ENCODE data around the gene ZNF560.
A peak's percentile ranks its signal among the peaks of the same experiment; 100 is the strongest.
"Not testable (repeated sequence)": the region's sequence is repeated elsewhere in the genome, so short reads cannot be mapped to it uniquely, and the experiment has no call there.

The ZNF560 gene

DNA sequence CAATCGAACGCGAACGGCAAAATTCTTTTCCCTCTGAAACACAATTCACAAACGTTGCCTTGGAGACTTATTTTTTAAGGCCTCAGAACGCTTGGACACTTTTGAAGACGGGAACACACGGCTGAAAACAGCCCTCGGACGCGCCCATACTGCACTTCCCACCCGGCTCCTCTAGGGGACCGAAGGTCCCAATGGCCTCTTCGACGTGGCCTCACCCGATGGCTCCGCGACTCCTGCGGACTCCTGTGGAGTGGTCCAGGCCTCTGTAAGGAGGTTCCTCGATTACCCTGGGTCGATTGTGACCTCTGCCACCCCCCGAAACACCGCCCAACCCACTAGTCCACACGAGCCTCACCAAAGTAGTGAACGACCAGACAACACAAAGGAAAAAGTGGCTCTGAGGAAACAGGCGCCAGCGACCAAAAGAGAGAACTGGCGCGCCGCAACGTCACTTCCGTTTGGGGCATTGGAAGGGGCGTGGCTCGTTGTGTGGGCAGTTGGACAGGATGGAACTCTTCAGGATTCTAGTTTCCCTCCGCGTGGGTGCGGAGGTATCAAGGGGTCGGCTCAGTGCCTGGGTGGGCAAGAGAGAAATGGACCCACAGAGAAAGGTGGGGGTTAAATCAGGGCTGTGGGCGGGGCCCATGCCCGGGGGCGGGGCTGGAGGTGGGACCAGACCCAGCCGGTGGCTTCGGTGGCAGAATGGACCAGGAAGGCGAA is at the start of gene ZNF560:
TSS of gene ZNF560 (minus strand) at position 434 of the 720 bp plus-strand sequence. CDS start 23,303 bp downstream, outside the sequence.
- TF ChIP-seq CTCF (IDR thresholded peaks at IDR 0.05; ENCODE audit: insufficient read depth, missing control alignments): no peak
- DNase-seq (ENCODE audit: insufficient read length, low spot score): peak; percentile 61
- FAIRE-seq: no peak

DNA sequence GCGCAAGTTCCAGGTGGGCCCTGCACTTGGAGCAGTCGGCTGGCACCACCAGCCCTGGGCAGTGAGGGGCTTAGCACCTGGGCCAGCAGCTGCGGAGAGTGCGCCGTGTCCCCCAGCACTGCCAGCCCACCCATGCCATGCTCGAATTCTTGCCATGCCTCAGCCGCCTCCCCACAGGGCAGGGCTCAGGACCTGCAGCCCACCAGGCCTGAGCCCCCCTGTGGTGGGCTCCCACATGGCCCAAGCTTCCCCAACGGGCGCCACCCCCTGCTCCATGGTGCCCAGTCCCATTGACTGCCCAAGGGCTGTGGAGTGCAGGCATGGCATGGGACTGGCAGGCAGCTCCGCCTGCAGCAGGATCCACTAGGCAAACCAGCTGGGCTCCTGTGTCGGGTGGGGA is 49.5 kb upstream of the ZNF560 start:
- DNase-seq (ENCODE audit: insufficient read length, low spot score): no peak
- FAIRE-seq: no peak
- no peak for TF ChIP-seq CTCF (IDR thresholded peaks at IDR 0.05; ENCODE audit: insufficient read depth, missing control alignments)

DNA sequence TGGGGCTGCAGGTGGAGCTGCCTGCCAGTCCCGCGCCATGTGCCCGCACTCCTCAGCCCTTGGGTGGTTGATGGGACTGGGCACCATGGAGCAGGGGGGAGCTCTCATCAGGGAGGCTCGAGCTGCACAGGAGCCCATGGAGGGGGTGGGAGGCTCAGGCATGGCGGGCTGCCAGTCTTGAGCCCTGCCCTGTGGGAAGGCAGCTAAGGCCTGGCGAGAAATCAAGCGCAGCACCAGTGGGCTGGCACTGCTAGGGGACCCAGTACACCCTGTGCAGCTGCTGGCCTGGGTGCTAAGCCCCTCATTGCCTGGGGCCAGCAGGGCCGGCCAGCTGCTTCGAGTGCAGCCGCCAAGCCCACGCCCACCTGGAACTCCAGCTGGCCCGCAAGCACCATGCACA is 42.9 kb upstream of the ZNF560 start:
- FAIRE-seq; DNase-seq (ENCODE audit: insufficient read length, low spot score): not testable (repeated sequence)

GRCh38 chr19:9539921-9540320 is 41.5 kb upstream of the ZNF560 start:
- DNase-seq (ENCODE audit: insufficient read length, low spot score); FAIRE-seq: not testable (repeated sequence)

GRCh38 chr19:9539201-9539600 is 40.8 kb upstream of the ZNF560 start:
- not testable (repeated sequence) for FAIRE-seq; DNase-seq (ENCODE audit: insufficient read length, low spot score)

GRCh38 chr19:9538183-9539058 is 40.0 kb upstream of the ZNF560 start, which contains the start of gene ZNF426:
Gene ZNF426 (minus strand): TSS chr19:9538645. CDS start chr19:9536232, 2,413 bp downstream.
- TF ChIP-seq CTCF (IDR thresholded peaks at IDR 0.05; ENCODE audit: insufficient read depth, missing control alignments): no peak
- DNase-seq (ENCODE audit: insufficient read length, low spot score) (peak; percentile 82), FAIRE-seq (no peak)

DNA sequence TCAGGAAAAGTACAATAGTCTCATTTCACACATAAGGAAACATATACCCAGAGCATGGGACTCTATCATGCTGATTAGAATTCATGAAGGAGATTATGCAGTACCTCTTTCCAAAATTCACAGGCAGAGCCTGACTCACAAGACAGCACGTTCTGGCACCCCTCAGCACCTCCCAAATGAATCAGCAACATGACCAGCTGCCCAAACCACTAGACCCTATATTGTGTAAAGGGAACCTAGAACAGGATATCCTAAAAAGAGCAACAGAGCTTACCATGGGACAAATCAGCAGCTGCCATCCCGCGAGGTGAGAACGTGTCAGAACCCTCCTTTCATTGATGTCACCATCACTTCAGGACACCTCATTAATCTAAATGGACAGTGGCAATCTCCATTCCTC is 37.5 kb upstream of the ZNF560 start:
- DNase-seq (ENCODE audit: insufficient read length, low spot score): no peak
- no peak for TF ChIP-seq CTCF (IDR thresholded peaks at IDR 0.05; ENCODE audit: insufficient read depth, missing control alignments)
- FAIRE-seq: no peak

DNA sequence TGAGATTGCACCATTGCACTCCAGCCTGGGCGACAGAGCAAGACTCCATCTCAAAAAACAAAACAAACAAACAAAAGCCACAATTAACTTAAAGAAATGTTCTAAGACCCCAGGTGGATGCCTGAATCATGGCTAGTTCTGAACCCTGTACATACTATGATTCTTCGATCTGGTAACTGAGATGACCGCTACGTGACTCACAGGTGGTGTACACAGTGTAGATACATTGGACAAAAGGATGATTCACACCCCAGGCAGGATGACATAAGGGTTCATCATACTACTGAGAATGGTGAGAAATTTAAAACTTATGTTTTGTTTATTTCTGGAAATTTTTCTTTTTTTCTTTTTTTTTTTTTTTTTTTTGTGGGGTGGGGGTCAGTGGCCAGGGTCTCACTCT is 33.5 kb upstream of the ZNF560 start:
- no peak for TF ChIP-seq CTCF (IDR thresholded peaks at IDR 0.05; ENCODE audit: insufficient read depth, missing control alignments)
- FAIRE-seq (no peak), DNase-seq (ENCODE audit: insufficient read length, low spot score) (no peak)
